ENCODE measurements around the gene IL9.

The IL9 gene

GRCh38 chr5:135916638-135917263 lies 21.1 kb upstream of the IL9 start:
- Histone ChIP-seq H3K9me3 (ENCODE audit: control insufficient read depth, low read length) (no peaks in the 10 kb centered on the region), H3K4me3 (ENCODE audit: low read length) (no peak overlapping the region), H3K36me3 (ENCODE audit: control insufficient read depth, insufficient read depth, low read length) (no peaks in the 10 kb centered on the region), H3K4me1 (ENCODE audit: control insufficient read depth, insufficient read depth, low read length) (no peaks in the 10 kb centered on the region), H3K9ac (ENCODE audit: low read length) (no peak overlapping the region), H3K27me3 (ENCODE audit: control insufficient read depth, insufficient read depth, low read length) (peaks cover 3% of the 10 kb centered on the region)

- H3K9me3 ChIP-seq (ENCODE audit: control insufficient read depth, low read length) = no peaks in the 10 kb centered on the region
- no peaks in the 10 kb centered on the region for H3K4me1 ChIP-seq (ENCODE audit: control insufficient read depth, insufficient read depth, low read length)
- H3K36me3 ChIP-seq (ENCODE audit: control insufficient read depth, insufficient read depth, low read length) = no peaks in the 10 kb centered on the region
- no peak overlapping the region for H3K4me3 ChIP-seq (ENCODE audit: low read length)
- H3K27me3 ChIP-seq (ENCODE audit: control insufficient read depth, insufficient read depth, low read length) = peaks cover 10% of the 10 kb centered on the region
- H3K9ac ChIP-seq (ENCODE audit: low read length) = no peak overlapping the region
These were observed 19.9 kb upstream of the IL9 start for GRCh38 chr5:135915466-135916001.

- Histone ChIP-seq H3K9ac (ENCODE audit: low read length) (no peak overlapping the region), H3K4me3 (ENCODE audit: low read length) (no peak overlapping the region), H3K36me3 (ENCODE audit: control insufficient read depth, insufficient read depth, low read length) (no peaks in the 10 kb centered on the region), H3K4me1 (ENCODE audit: control insufficient read depth, insufficient read depth, low read length) (no peaks in the 10 kb centered on the region), H3K9me3 (ENCODE audit: control insufficient read depth, low read length) (no peaks in the 10 kb centered on the region), H3K27me3 (ENCODE audit: control insufficient read depth, insufficient read depth, low read length) (peaks cover 10% of the 10 kb centered on the region)
These were observed 18.3 kb upstream of the IL9 start for GRCh38 chr5:135913713-135914626.

- H3K9me3 ChIP-seq (ENCODE audit: control insufficient read depth, low read length) = no peaks in the 10 kb centered on the region
- H3K4me1 ChIP-seq (ENCODE audit: control insufficient read depth, insufficient read depth, low read length) = no peaks in the 10 kb centered on the region
- no peak overlapping the region for H3K9ac ChIP-seq (ENCODE audit: low read length)
- H3K4me3 ChIP-seq (ENCODE audit: low read length) = no peak overlapping the region
- H3K27me3 ChIP-seq (ENCODE audit: control insufficient read depth, insufficient read depth, low read length) = no peaks in the 10 kb centered on the region
- H3K36me3 ChIP-seq (ENCODE audit: control insufficient read depth, insufficient read depth, low read length) = no peaks in the 10 kb centered on the region
These were observed 9.5 kb upstream of the IL9 start for GRCh38 chr5:135905144-135905543.

- Histone ChIP-seq H3K4me3 (ENCODE audit: low read length) (no peak overlapping the region), H3K4me1 (ENCODE audit: control insufficient read depth, insufficient read depth, low read length) (no peaks in the 10 kb centered on the region), H3K27me3 (ENCODE audit: control insufficient read depth, insufficient read depth, low read length) (peaks cover 9% of the 10 kb centered on the region), H3K36me3 (ENCODE audit: control insufficient read depth, insufficient read depth, low read length) (no peaks in the 10 kb centered on the region), H3K9ac (ENCODE audit: low read length) (no peak overlapping the region), H3K9me3 (ENCODE audit: control insufficient read depth, low read length) (no peaks in the 10 kb centered on the region)
These were observed 6.0 kb upstream of the IL9 start for GRCh38 chr5:135901633-135902032.

GRCh38 chr5:135900276-135900675 lies 4.6 kb upstream of the IL9 start:
- H3K9me3 ChIP-seq (ENCODE audit: control insufficient read depth, low read length) = no peaks in the 10 kb centered on the region
- no peak overlapping the region for H3K9ac ChIP-seq (ENCODE audit: low read length)
- H3K4me3 ChIP-seq (ENCODE audit: low read length) = no peak overlapping the region
- H3K4me1 ChIP-seq (ENCODE audit: control insufficient read depth, insufficient read depth, low read length) = no peaks in the 10 kb centered on the region
- no peaks in the 10 kb centered on the region for H3K36me3 ChIP-seq (ENCODE audit: control insufficient read depth, insufficient read depth, low read length)
- H3K27me3 ChIP-seq (ENCODE audit: control insufficient read depth, insufficient read depth, low read length) = peaks cover 9% of the 10 kb centered on the region

GRCh38 chr5:135898651-135899050 lies 3.0 kb upstream of the IL9 start:
- H3K9ac ChIP-seq (ENCODE audit: low read length) = no peak overlapping the region
- no peaks in the 10 kb centered on the region for H3K9me3 ChIP-seq (ENCODE audit: control insufficient read depth, low read length)
- H3K4me3 ChIP-seq (ENCODE audit: low read length) = no peak overlapping the region
- H3K27me3 ChIP-seq (ENCODE audit: control insufficient read depth, insufficient read depth, low read length) = peaks cover 9% of the 10 kb centered on the region
- H3K4me1 ChIP-seq (ENCODE audit: control insufficient read depth, insufficient read depth, low read length) = no peaks in the 10 kb centered on the region
- H3K36me3 ChIP-seq (ENCODE audit: control insufficient read depth, insufficient read depth, low read length) = no peaks in the 10 kb centered on the region

GRCh38 chr5:135894789-135895188 lies 852 bp downstream of the IL9 start:
- Histone ChIP-seq H3K9ac (ENCODE audit: low read length) (no peak overlapping the region), H3K9me3 (ENCODE audit: control insufficient read depth, low read length) (no peaks in the 10 kb centered on the region), H3K27me3 (ENCODE audit: control insufficient read depth, insufficient read depth, low read length) (peaks cover 9% of the 10 kb centered on the region), H3K4me3 (ENCODE audit: low read length) (no peak overlapping the region), H3K4me1 (ENCODE audit: control insufficient read depth, insufficient read depth, low read length) (no peaks in the 10 kb centered on the region), H3K36me3 (ENCODE audit: control insufficient read depth, insufficient read depth, low read length) (no peaks in the 10 kb centered on the region)

- no peaks in the 10 kb centered on the region for H3K36me3 ChIP-seq (ENCODE audit: control insufficient read depth, insufficient read depth, low read length)
- H3K4me3 ChIP-seq (ENCODE audit: low read length) = no peak overlapping the region
- H3K9me3 ChIP-seq (ENCODE audit: control insufficient read depth, low read length) = no peaks in the 10 kb centered on the region
- H3K9ac ChIP-seq (ENCODE audit: low read length) = no peak overlapping the region
- peaks cover 4% of the 10 kb centered on the region for H3K27me3 ChIP-seq (ENCODE audit: control insufficient read depth, insufficient read depth, low read length)
- no peaks in the 10 kb centered on the region for H3K4me1 ChIP-seq (ENCODE audit: control insufficient read depth, insufficient read depth, low read length)
These were observed 1.4 kb downstream of the IL9 start for GRCh38 chr5:135894276-135894675.

GRCh38 chr5:135891791-135892190 lies 3.9 kb downstream of the IL9 start:
- no peaks in the 10 kb centered on the region for H3K9me3 ChIP-seq (ENCODE audit: control insufficient read depth, low read length)
- no peaks in the 10 kb centered on the region for H3K27me3 ChIP-seq (ENCODE audit: control insufficient read depth, insufficient read depth, low read length)

GRCh38 chr5:135891268-135891667 lies 4.4 kb downstream of the IL9 start:
- Histone ChIP-seq H3K36me3 (ENCODE audit: control insufficient read depth, insufficient read depth, low read length) (no peaks in the 10 kb centered on the region), H3K27me3 (ENCODE audit: control insufficient read depth, insufficient read depth, low read length) (no peaks in the 10 kb centered on the region), H3K9me3 (ENCODE audit: control insufficient read depth, low read length) (no peaks in the 10 kb centered on the region), H3K9ac (ENCODE audit: low read length) (no peak overlapping the region), H3K4me3 (ENCODE audit: low read length) (no peak overlapping the region), H3K4me1 (ENCODE audit: control insufficient read depth, insufficient read depth, low read length) (no peaks in the 10 kb centered on the region)

More at GRCh38 chr5:135891791-135892190, 3.9 kb downstream of the IL9 start:
- H3K4me1 ChIP-seq (ENCODE audit: control insufficient read depth, insufficient read depth, low read length) = no peaks in the 10 kb centered on the region
- no peaks in the 10 kb centered on the region for H3K36me3 ChIP-seq (ENCODE audit: control insufficient read depth, insufficient read depth, low read length)
- H3K9ac ChIP-seq (ENCODE audit: low read length) = no peak overlapping the region
- no peak overlapping the region for H3K4me3 ChIP-seq (ENCODE audit: low read length)

GRCh38 chr5:135890867-135891266 lies 4.8 kb downstream of the IL9 start:
- Histone ChIP-seq H3K4me3 (ENCODE audit: low read length) (no peak overlapping the region), H3K4me1 (ENCODE audit: control insufficient read depth, insufficient read depth, low read length) (no peaks in the 10 kb centered on the region), H3K27me3 (ENCODE audit: control insufficient read depth, insufficient read depth, low read length) (no peaks in the 10 kb centered on the region), H3K36me3 (ENCODE audit: control insufficient read depth, insufficient read depth, low read length) (no peaks in the 10 kb centered on the region), H3K9me3 (ENCODE audit: control insufficient read depth, low read length) (no peaks in the 10 kb centered on the region), H3K9ac (ENCODE audit: low read length) (no peak overlapping the region)

Measured in mucosa of stomach (tissue), 1 donor.